Measurements from ENCODE around the gene RBM18. TPM values are rescaled to one million over a fixed set of nuclear protein-coding genes. Genes with fewer than 3 reads are reported as not detected.

RBM18 gene
- total and polyA plus RNA-seq, 2 donors (not counting 1 experiment from before 2014, with no cell fraction given), result 9.7 to 12.4 TPM

GRCh38 chr9:122191584-122191983 lies 73.1 kb downstream of the RBM18 start:
- H3K4me1 Mint-ChIP-seq, result no peaks in the 10 kb centered on the region
- ATAC-seq (ENCODE audit: low read depth) (no peak), DNase-seq (no peak)
- H3K27ac ChIP-seq (ENCODE audit: low read length in 2 of 2), result no peak overlapping the region
- POLR2A ChIA-PET, result no interaction called here
- intact Hi-C loops (cut with micrococcal nuclease), result no loop called here
- H3K27me3 Mint-ChIP-seq, result peaks cover under 1% of the 10 kb centered on the region
- H3K4me1 ChIP-seq (ENCODE audit: control insufficient read depth in 2 of 2, insufficient read depth in 2 of 2, low read length in 2 of 2), result no peaks in the 10 kb centered on the region
- H2AFZ ChIP-seq (ENCODE audit: insufficient read depth, low read depth, low read length, poor library complexity, severe bottlenecking), result no peak overlapping the region
- CTCF ChIA-PET, result no interaction called here
- H3K4me3 ChIP-seq (ENCODE audit: control extremely low read depth in 1 of 5, extremely low read depth in 1 of 5, insufficient read depth in 1 of 5, low read depth in 2 of 5, low read length in 4 of 5), result no peak overlapping the region
- no peak overlapping the region for H3K27ac Mint-ChIP-seq
- no peaks in the 10 kb centered on the region for H3K9me3 Mint-ChIP-seq (ENCODE audit: insufficient read depth)
- TF ChIP-seq CTCF (IDR thresholded peaks at IDR 0.05), result no peak
- TF ChIP-seq EZH2 (IDR thresholded peaks at IDR 0.05; ENCODE audit: borderline replicate concordance, insufficient read depth, low read depth, low read length, poor library complexity, severe bottlenecking), result no peak
- H3K4me3 Mint-ChIP-seq, result no peak overlapping the region
- no peak overlapping the region for H3K4me2 ChIP-seq (replicated peaks; ENCODE audit: low read depth, low read length, poor library complexity, severe bottlenecking)
- H3K36me3 ChIP-seq (replicated peaks in 1 of 2; ENCODE audit: control extremely low read depth in 1 of 2, control insufficient read depth in 1 of 2, extremely low read depth in 1 of 2, insufficient read depth in 2 of 2, low read length in 1 of 2), result no peaks in the 10 kb centered on the region
- H3K9me3 ChIP-seq (ENCODE audit: control extremely low read depth in 1 of 3, control insufficient read depth in 2 of 3, insufficient read depth in 1 of 3, low read length in 2 of 3), result no peaks in the 10 kb centered on the region
- H3K27me3 ChIP-seq (replicated peaks in 1 of 4; ENCODE audit: control extremely low read depth in 1 of 4, control insufficient read depth in 3 of 4, insufficient read depth in 4 of 4, low read length in 3 of 4), result peaks cover 0 to 4% (median 0%) of the 10 kb centered on the region in 4 experiments
- 89% methylated on average over 11 of the region's 11 CpGs for WGBS (ENCODE audit: insufficient coverage)
- no peak overlapping the region for H3K9ac ChIP-seq (ENCODE audit: low read length)
- no peaks in the 10 kb centered on the region for H4K20me1 ChIP-seq (ENCODE audit: control insufficient read depth, insufficient read depth, low read length, poor library complexity, severe bottlenecking)
- no peaks in the 10 kb centered on the region for H3K79me2 ChIP-seq (ENCODE audit: control insufficient read depth, insufficient read depth, low read length)

- ATAC-seq (ENCODE audit: low read depth) (no peak), DNase-seq (no peak)
- Histone ChIP-seq H3K36me3 (replicated peaks in 1 of 2; ENCODE audit: control extremely low read depth in 1 of 2, control insufficient read depth in 1 of 2, extremely low read depth in 1 of 2, insufficient read depth in 2 of 2, low read length in 1 of 2) (no peaks in the 10 kb centered on the region), H3K4me1 (ENCODE audit: control insufficient read depth in 2 of 2, insufficient read depth in 2 of 2, low read length in 2 of 2) (no peaks in the 10 kb centered on the region), H3K27ac (ENCODE audit: low read length in 2 of 2) (no peak overlapping the region), H3K9me3 (ENCODE audit: control extremely low read depth in 1 of 3, control insufficient read depth in 2 of 3, insufficient read depth in 1 of 3, low read length in 2 of 3) (no peaks in the 10 kb centered on the region), H2AFZ (ENCODE audit: insufficient read depth, low read depth, low read length, poor library complexity, severe bottlenecking) (no peak overlapping the region), H3K27me3 (replicated peaks in 1 of 4; ENCODE audit: control extremely low read depth in 1 of 4, control insufficient read depth in 3 of 4, insufficient read depth in 4 of 4, low read length in 3 of 4) (peaks cover 0 to 4% (median 0%) of the 10 kb centered on the region in 4 experiments), H3K9ac (ENCODE audit: low read length) (no peak overlapping the region), H3K4me3 (ENCODE audit: control extremely low read depth in 1 of 5, extremely low read depth in 1 of 5, insufficient read depth in 1 of 5, low read depth in 2 of 5, low read length in 4 of 5) (no peak overlapping the region), H3K4me2 (replicated peaks; ENCODE audit: low read depth, low read length, poor library complexity, severe bottlenecking) (no peak overlapping the region), H3K79me2 (ENCODE audit: control insufficient read depth, insufficient read depth, low read length) (no peaks in the 10 kb centered on the region), H4K20me1 (ENCODE audit: control insufficient read depth, insufficient read depth, low read length, poor library complexity, severe bottlenecking) (no peaks in the 10 kb centered on the region)
- Mint-ChIP-seq H3K27me3 (no peaks in the 10 kb centered on the region), H3K27ac (no peak overlapping the region), H3K4me1 (no peaks in the 10 kb centered on the region), H3K4me3 (no peak overlapping the region), H3K9me3 (ENCODE audit: insufficient read depth) (no peaks in the 10 kb centered on the region)
- no peak for TF ChIP-seq CTCF (IDR thresholded peaks at IDR 0.05)
- TF ChIP-seq EZH2 (IDR thresholded peaks at IDR 0.05; ENCODE audit: borderline replicate concordance, insufficient read depth, low read depth, low read length, poor library complexity, severe bottlenecking), result no peak
- intact Hi-C loops (cut with micrococcal nuclease), result no loop called here
- CTCF ChIA-PET, result no interaction called here
- 87% methylated on average over 6 of the region's 12 CpGs for WGBS (ENCODE audit: insufficient coverage)
- POLR2A ChIA-PET, result no interaction called here
Observed at GRCh38 chr9:122190597-122191381, 73.9 kb downstream of the RBM18 start.
